ENCODE measurements around the gene MED1.

Gene MED1

GRCh38 chr17:39357488-39357887 lies 93.6 kb downstream of the MED1 start:
- DNase-seq (ENCODE audit: insufficient read length) (no peak), FAIRE-seq (no peak)
- no peak for TF ChIP-seq TAF1 (IDR thresholded peaks at IDR 0.05; ENCODE audit: borderline replicate concordance, low read depth, low read length)
- TF ChIP-seq POLR2AphosphoS5 (IDR thresholded peaks at IDR 0.05; ENCODE audit: low read depth, low read length): no peak
- TF ChIP-seq POLR2A (IDR thresholded peaks at IDR 0.05; ENCODE audit: low read depth, low read length): no peak

Data from GM12892 (cell line).